K562 (cell line): ENCODE results near the gene RGS6. TPM values are rescaled to one million over a fixed set of nuclear protein-coding genes. Genes with fewer than 3 reads are reported as not detected.

Source experiments
- ATAC-seq: fragments of 200-7000 bp; cut with Tn5 transposase; 3 replicates; pipeline ENCODE4 v1.9.1; 2020; ENCODE audit warnings: moderate library complexity
- BruUV-seq: library from RNA; stranded (reverse); fragments of 400-500 nt; replicated peaks from 2 replicates; lab custom pipeline; 2021; lab: Mats Ljungman, UMichigan
- CTCF ChIA-PET: fragments of 300-600 bp; formaldehyde crosslinking; extraction: SDS; loops from one replicate; lab custom pipeline; 2021; ENCODE audit warnings: low intra/inter-chr PET ratio; lab: Yijun Ruan, JAX
- POLR2A ChIA-PET: fragments of 300-600, 350-650 bp; sonication (Branson Sonifier 250); formaldehyde crosslinking; extraction: SDS; loops from one replicate; lab custom pipeline; 2021; ENCODE audit warnings: antibody characterized with exemption, inconsistent platforms; lab: Yijun Ruan, JAX
- DNase-seq, 4 experiments: peaks; one replicate each; pipeline versions ENCODE4 v3.0.0 to v3.0.0-alpha.2; 2011 to 2018; ENCODE audit warnings: low spot score in 3 of 4, mixed read lengths in 3 of 4; ENCODE audit errors: extremely low read depth in 1 of 4
- FAIRE-seq: peaks from 2 replicates; lab custom pipeline; 2011; peaks lifted over from hg19 to GRCh38; lab: Jason Lieb, UNC
- H2AFZ ChIP-seq: 2 replicates; pipeline ENCODE4 v1.6.0; 2011; ENCODE audit warnings: low read depth, low read length, control low read depth, inconsistent platforms
- H3K27ac ChIP-seq: fragments of 200-600 bp; 3 replicates; pipeline ENCODE4 v1.8.0; 2011; ENCODE audit warnings: low read depth, mild to moderate bottlenecking, control low read depth, inconsistent platforms, low read length, moderate library complexity, mixed read lengths; ENCODE audit errors: extremely low read depth
- H3K27me3 ChIP-seq, 2 experiments: fragments of 300-600 bp in 1 of 2; 2 replicates in 1 of 2; 3 replicates in 1 of 2; pipeline versions ENCODE4 v1.6.0 to v1.8.0; 2011; ENCODE audit warnings: inconsistent platforms in 2 of 2, low read length in 2 of 2, mild to moderate bottlenecking in 1 of 2, mixed read lengths in 1 of 2, moderate library complexity in 1 of 2; ENCODE audit not compliant: control insufficient read depth in 2 of 2, insufficient read depth in 2 of 2
- H3K36me3 ChIP-seq: fragments of 300-600 bp; 3 replicates; pipeline ENCODE4 v1.8.0; 2011; ENCODE audit warnings: mild to moderate bottlenecking, low read length, inconsistent platforms; ENCODE audit not compliant: control insufficient read depth, insufficient read depth
- H3K4me1 ChIP-seq, 2 experiments: fragments of 200-600 bp in 1 of 2; replicated peaks in 1 of 2; 2 replicates in 1 of 2; 3 replicates in 1 of 2; pipeline versions ENCODE4 v1.5.1 to v1.8.0; 2011; ENCODE audit warnings: inconsistent platforms in 2 of 2, low read length in 2 of 2, mild to moderate bottlenecking in 1 of 2, mixed read lengths in 1 of 2, moderate library complexity in 1 of 2; ENCODE audit not compliant: control insufficient read depth in 2 of 2, insufficient read depth in 2 of 2
- H3K4me2 ChIP-seq: 2 replicates; pipeline ENCODE4 v1.6.1; 2011; ENCODE audit warnings: low read length, control low read depth, inconsistent platforms, mixed read lengths; ENCODE audit not compliant: insufficient read depth
- H3K4me3 ChIP-seq: fragments of 200-600 bp; sonication (generic), shearing (Covaris generic); 2 replicates; pipeline ENCODE4 v1.5.1; 2016; ENCODE audit warnings: control low read depth, inconsistent platforms
- H3K79me2 ChIP-seq: fragments of 200-600 bp; 3 replicates; pipeline ENCODE4 v1.8.0; 2011; ENCODE audit warnings: low read length, inconsistent platforms; ENCODE audit not compliant: control insufficient read depth, insufficient read depth
- H3K9ac ChIP-seq, 2 experiments: 2 replicates each; pipeline versions ENCODE4 v1.6.0 to v1.6.1; 2011; ENCODE audit warnings: low read depth in 2 of 2, low read length in 2 of 2, control low read depth in 1 of 2, inconsistent platforms in 1 of 2, mild to moderate bottlenecking in 1 of 2, mixed read lengths in 1 of 2; ENCODE audit not compliant: insufficient read depth in 1 of 2
- H3K9me1 ChIP-seq: one replicate; pipeline ENCODE4 v1.6.0; 2011; ENCODE audit warnings: inconsistent platforms, mild to moderate bottlenecking, low read length, moderate library complexity; ENCODE audit not compliant: control insufficient read depth, insufficient read depth
- H3K9me3 ChIP-seq: replicated peaks from 2 replicates; pipeline ENCODE4 v1.5.1; 2011; ENCODE audit warnings: low read depth, low read length, inconsistent platforms; ENCODE audit not compliant: control insufficient read depth, insufficient read depth
- H4K20me1 ChIP-seq: replicated peaks from 2 replicates; pipeline ENCODE4 v1.6.1; 2011; ENCODE audit warnings: low read length, inconsistent platforms, mixed read lengths; ENCODE audit not compliant: control insufficient read depth, insufficient read depth
- CREBBP ChIP-seq: IDR thresholded peaks from one replicate; pipeline ENCODE4 v1.6.1; 2012; ENCODE audit warnings: low read depth, mild to moderate bottlenecking, control low read depth, inconsistent platforms, low read length
- MAFG ChIP-seq: fragments of 450-650 bp; conservative IDR thresholded peaks from 2 replicates; pipeline ENCODE4 v1.6.1; 2016; ENCODE audit warnings: missing genetic modification characterization, missing compliant biosample characterization
- NFE2 ChIP-seq: IDR thresholded peaks from 2 replicates; pipeline ENCODE4 v1.6.1; 2014; ENCODE audit warnings: antibody characterized with exemption, low read depth
- SRSF7 ChIP-seq: fragments of 200-400 bp; formaldehyde crosslinking; optimal IDR thresholded peaks from 2 replicates; pipeline ENCODE3; 2017; ENCODE audit warnings: mild to moderate bottlenecking, low read depth, low read length
- TRIM24 ChIP-seq, 2 experiments: fragments of 450-650 bp; IDR thresholded peaks; 2 replicates each; pipeline ENCODE4 v1.6.1; 2016
- ZNF407 ChIP-seq: fragments of 450-650 bp; IDR thresholded peaks from 2 replicates; pipeline ENCODE4 v1.6.1; 2016; ENCODE audit warnings: low read depth
- WGBS: fragments of 100-300 bp; shearing (Covaris generic); methylation state at CpG from one replicate; pipeline ENCODE4 v1.1.6; 2016; ENCODE audit warnings: low coverage, mixed read lengths; ENCODE audit not compliant: insufficient coverage; ENCODE audit errors: missing lambda C conversion rate; 5-methylcytosine and 5-hydroxymethylcytosine counted together
- in situ Hi-C: fragments of 300-500 bp; cut with MboI; formaldehyde crosslinking; loops from 4 replicates; pipeline ENCODE4 v1.15.0; 2018; ENCODE audit warnings: inconsistent platforms, mixed read lengths
- intact Hi-C: fragments of 100-400 bp; cut with micrococcal nuclease; formaldehyde crosslinking; loops from 2 replicates; pipeline ENCODE4 v1.14.2; 2022
- polyA plus RNA-seq, 8 experiments: library from polyadenylated mRNA; depleted of rRNA in 4 of 8; stranded (reverse) in 5 of 8; unstranded in 3 of 8; fragments of >200 nt; fragmentation: Nextera tagmentation in 2 of 8; fragmentation: Illumina TruSeq in 1 of 8; extraction: Ambion mirVana in 2 of 8; extraction: Trizol in 1 of 8; gene quantifications; 2 replicates each; pipeline versions ENCODE4 v1.2.1 to v1.2.3, GENCODE V29; 2011 to 2014; ENCODE audit warnings: inconsistent platforms in 1 of 8, missing spikeins in 1 of 8
- total RNA-seq, 7 experiments: library from RNA; depleted of rRNA in 6 of 7; stranded (reverse); fragments of >200 nt in 6 of 7; fragmentation: Illumina TruSeq in 2 of 7; extraction: Trizol in 2 of 7; gene quantifications; 2 replicates each; pipeline versions ENCODE4 v1.2.1 to v1.2.3, GENCODE V29; 2011 to 2021; ENCODE audit warnings: low replicate concordance in 1 of 7

RGS6 gene
- total and polyA plus RNA-seq, 9 of the 15 experiments (the other 6 are each of a cell fraction or from before 2014, with no cell fraction given) = not detected

GRCh38 chr14:72318648-72319047 lies 386.4 kb downstream of the RGS6 start:
- Histone ChIP-seq H3K9me3 (no peaks in the 10 kb centered on the region), H3K4me2 (no peak overlapping the region), H3K36me3 (no peaks in the 10 kb centered on the region), H3K9me1 (no peaks in the 10 kb centered on the region), H3K27ac (no peak overlapping the region), H3K27me3 (no peaks in the 10 kb centered on the region), H3K4me1 (no peaks in the 10 kb centered on the region), H3K9ac (no peak overlapping the region), H3K79me2 (no peaks in the 10 kb centered on the region), H4K20me1 (no peaks in the 10 kb centered on the region), H3K4me3 (no peak overlapping the region), H2AFZ (no peak overlapping the region)
- ATAC-seq = no peak
- no peak for FAIRE-seq
- WGBS = 4% methylated on average over 4 of the region's 4 CpGs
- intact Hi-C loops = no loop called here
- POLR2A ChIA-PET = no interaction called here
- peak; percentile 36; the same call in 1 of the 2 replicates for TF ChIP-seq NFE2
- TF ChIP-seq SRSF7 = no peak
- TF ChIP-seq TRIM24 (IDR thresholded peaks at IDR 0.05) = no peak
- TF ChIP-seq ZNF407 = 0 out of 2 replicates have a peak, but pooled peaks have one; percentile 43
- TF ChIP-seq CREBBP = no peak
- 0 out of 2 replicates have a peak, but pooled peaks have one; percentile 18 for TF ChIP-seq MAFG
- CTCF ChIA-PET = no interaction called here
- BruUV-seq = no TSS peak
- no peak for DNase-seq
- in situ Hi-C loops = no loop called here
